Activated CD4-positive, alpha-beta T cell treated with anti-CD3 and anti-CD28 coated beads, Interleukin-2, amount 50 U/mL, for 4 hours (primary cell): Measurements from ENCODE around the gene VPS9D1.

Source experiments
- DNase-seq, 2 experiments: peaks; one replicate each; pipeline ENCODE4 v3.0.0-alpha.2; 2020

The VPS9D1 gene, protein sequence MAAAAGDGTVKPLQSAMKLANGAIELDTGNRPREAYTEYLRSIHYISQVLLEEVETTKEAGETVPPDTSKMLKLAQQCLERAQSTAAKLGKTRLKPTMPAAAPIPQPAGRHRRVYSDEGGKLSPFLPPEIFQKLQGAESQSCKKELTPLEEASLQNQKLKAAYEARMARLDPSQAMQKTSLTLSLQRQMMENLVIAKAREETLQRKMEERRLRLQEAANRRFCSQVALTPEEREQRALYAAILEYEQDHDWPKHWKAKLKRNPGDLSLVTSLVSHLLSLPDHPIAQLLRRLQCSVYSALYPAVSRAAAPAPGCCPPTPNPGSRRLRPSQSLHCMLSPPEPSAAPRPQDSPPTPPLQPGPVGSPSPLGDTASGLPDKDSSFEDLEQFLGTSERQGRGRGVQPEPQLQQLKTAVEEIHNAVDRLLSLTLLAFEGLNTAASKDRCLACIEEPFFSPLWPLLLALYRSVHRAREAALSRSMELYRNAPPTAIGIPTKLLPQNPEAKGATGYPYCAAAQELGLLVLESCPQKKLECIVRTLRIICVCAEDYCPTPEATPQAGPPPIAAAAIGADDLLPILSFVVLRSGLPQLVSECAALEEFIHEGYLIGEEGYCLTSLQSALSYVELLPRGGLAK

DNA sequence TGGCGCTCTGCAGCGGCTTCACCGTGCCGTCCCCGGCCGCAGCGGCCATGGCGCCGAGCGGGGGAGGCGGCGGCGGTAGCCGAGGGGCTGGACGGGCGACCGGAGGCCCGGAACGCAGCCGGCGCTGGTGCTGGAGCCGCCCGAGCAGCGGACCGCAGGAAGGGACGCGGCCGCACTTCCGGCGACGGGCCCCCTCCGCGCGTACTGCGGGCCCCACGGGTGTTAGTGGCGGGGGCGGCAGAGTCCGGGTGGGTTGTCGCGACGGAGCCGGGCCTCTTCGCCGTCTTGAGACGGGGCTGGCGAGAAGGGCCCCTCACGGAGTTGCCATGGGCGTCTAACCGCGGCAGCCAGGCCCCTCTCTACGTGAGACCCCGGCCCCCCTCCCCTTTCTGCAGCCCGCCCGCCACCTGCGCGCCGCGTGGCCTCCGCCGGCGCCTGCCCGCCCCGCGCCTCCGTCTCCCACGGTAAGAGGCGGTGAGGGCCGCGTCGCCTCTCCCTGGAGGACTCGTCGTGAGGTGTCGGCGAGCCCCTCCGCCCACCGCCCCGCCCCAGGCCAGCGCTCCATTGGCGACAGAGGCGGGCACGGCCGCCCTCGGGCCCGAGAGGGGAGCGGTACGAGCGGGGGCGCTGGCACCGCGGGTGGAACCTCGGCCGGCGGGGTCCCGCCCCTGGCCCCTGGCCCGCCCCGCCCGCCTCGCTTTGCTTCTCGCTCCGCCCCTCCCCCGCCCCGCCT is at the start of gene VPS9D1, which contains the start of gene ZNF276:
Gene VPS9D1, minus strand, starts transcription at position 86 of the 733 bp plus-strand sequence. Its CDS starts 37 bp downstream, at position 49.
Gene ZNF276, plus strand, starts transcription at position 725 of the 733 bp plus-strand sequence. CDS start 104 bp downstream, outside the sequence.
- DNase-seq = peak; percentile 83 to 85

DNA sequence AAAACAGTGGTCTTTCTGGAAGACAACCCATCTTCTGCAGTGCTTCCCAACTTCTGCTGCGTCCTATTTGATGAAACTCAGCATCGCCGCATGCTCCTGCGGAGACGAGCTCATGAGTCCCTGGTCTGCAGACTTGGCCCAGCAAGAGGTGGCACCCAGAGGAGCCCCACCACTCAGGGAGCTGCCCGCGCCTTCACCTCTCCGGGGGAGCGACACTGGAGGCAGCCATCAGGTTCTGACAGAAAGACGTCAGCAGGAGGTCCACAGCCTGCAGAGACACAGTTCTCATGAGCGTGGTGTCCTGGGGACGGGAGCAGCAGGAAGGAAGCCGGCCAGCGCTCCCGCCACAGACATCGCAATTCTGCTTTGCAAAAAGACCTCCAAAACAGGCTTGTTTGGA is 49.7 kb upstream of the VPS9D1 start:
- DNase-seq = no peak

DNA sequence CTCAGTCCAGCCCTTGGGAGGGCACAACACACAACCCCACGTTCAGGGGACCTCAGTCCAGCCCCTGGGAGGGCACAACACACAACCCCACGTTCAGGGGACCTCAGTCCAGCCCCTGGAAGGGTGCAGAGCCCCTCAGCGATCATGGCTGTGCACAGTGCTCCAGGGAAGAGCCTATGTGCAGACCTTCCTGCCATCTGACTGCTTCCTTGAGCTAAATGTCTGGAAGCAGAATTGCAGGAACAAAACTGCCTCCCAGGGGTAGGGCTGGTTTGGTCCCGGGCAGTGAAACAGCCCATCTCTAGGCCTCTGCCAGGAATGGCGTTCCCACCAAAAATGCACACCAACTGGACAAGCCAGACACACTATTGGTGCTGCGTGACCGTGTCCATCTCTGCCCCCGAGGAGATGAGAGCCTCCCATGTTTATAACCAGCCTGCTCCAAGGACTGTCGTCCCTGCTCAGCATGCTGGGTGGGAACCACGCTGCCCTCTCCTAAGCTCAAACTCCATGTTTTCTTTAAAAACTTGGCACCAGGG is 44.7 kb upstream of the VPS9D1 start:
- no peak for DNase-seq

DNA sequence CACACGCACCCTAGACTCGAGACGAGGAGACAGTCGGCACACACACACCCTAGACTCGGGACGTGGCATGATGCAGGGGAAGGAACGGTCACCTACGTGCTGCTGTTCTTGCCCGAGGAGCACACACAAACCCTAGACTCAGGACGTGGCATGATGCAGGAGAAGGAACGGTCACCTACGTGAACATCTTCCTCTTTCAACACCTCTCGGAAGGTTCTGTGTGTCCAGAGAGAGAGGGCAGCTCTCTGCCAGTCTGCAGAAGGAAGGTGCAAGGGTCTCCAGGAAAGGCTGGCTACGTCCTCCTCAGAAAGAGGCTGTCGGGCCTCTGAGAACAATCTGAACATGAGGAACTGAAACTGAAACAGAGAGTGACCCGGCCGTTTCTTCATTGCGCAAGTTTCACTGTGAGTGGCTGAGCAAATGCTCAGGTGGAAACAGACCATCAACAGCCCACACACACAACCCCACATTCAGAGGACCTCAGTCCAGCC is 44.1 kb upstream of the VPS9D1 start:
- DNase-seq = no peak

DNA sequence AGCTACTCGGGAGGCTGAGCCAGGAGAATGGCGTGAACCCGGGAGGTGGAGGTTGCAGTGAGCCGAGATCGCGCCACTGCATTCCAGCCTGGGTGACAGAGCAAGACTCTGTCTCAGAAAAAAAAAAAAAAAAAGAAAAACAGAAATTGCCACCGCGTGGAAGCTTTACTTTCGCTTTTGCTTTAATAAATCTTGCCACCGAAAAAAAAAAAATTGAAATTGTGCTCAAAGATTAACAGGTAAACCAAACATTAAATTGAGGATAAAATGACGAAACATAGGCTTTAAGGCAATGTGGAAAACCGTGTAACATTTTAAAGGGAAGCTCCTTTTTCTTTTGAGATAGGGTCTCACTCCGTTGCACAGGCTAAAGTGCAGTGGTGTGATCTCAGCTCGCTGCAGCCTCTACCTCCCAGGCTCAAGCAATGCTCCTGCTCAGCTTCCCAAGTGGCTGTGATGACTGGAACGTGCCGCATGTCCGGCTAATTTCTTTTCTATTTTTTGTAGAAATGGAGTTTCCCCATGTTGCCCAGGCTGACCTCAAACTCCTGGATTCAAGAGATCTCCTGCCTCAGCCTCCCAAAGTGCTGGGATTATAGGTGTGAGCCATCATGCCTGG is 40.7 kb upstream of the VPS9D1 start:
- no peak for DNase-seq

DNA sequence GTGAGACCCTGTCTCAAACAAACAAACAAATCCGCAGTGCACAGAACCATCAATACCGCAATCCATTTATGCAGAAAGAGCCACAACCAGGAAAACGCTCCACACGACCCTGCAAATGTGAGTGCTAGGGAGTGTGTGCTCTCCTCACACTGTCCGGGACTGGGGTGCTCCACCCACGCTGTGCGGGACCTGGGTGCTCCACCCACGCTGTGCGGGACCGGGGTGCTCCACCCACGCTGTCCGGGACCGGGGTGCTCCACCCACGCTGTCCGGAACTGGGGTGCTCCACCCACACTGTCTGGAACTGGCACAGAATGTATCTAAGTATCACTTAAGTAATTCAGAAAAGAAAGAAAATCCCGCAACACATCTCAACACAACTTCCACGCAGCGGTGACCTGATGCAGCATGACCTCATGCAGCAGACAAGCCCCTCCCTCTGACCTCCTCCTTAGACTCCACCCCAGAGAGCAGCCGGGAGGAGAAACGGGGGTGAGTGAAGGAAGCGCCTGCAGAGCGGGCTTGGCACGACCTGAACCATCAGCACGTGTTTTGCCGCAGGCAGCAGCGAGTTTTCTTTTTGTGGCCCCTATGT is 39.1 kb upstream of the VPS9D1 start:
- DNase-seq = no peak

DNA sequence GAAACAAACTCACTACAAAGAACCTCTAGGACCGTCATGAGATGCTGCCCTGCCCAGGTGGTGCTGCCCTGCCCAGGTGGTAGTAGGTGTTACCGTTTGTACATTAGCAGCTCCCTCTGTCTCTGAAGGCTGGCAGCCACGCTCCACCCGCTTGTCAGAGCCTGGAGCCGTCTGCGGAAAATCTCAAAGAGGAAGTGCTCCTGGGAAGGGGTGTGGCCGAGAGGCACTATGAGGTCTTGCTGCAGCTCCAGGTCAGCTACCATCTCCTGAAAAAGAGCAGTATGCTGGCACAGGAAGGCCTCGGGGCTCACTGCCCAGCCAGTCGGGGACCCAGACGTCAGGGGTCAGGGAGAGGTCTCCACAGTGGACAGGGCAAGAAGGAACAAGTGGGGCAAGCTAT is 28.9 kb upstream of the VPS9D1 start:
- no peak for DNase-seq

DNA sequence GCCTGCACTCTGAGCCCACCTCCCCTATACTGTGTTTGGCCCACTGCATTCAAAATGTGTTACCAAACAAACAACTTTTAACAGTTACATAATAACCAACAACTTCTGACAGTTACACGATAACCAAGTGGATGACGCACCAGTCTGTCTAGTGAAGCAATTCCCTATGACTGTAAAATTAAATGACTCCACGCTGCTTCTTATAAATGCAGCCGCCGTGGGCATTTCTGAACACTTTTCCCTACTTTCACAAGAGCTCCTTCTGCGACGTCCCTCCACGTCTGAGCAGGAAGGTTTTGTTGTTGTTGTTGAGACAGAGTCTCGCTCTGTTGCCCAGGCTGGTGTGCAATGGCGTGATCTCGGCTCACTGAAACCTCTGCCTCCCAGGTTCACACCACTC is 28.2 kb upstream of the VPS9D1 start:
- DNase-seq = no peak

DNA sequence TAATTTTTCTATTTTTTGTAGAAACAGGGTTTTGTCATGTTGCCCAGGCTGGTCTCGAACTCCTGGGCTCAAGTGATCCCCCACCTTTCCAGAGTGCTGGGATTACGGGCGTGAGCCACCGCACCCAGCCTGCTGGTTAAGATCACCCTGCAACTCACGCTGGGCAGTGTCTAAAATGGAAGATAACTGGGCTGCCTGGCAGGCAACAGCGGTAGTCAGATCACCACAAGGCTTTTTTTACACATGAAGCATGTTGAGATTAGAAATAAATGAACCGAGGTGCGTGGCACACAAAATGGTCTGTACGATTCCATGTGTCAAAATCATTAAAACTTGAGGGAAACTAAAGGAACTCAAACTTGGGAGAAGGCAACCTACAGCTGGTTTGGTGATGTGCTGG is 27.4 kb upstream of the VPS9D1 start:
- DNase-seq = no peak

DNA sequence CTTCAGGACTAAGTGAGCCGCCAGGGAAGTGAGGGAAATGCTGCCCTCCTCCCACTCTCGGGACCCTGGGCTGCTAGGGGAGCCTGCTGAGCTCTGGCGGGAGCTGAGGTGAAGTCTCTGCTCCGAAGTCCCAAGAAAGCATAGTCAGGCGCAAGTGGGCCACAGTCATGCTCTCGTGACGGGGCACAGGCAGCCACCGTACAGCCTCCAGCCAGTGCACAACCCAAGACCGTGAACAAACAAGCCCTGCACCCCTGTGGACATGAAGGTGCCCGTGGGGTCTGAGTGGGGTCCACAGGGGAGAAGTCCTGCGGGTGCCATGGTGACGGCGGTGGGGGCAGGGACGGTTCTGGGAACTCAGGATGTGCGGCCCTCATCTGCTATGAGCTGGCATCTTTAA is 25.3 kb upstream of the VPS9D1 start:
- DNase-seq = no peak

DNA sequence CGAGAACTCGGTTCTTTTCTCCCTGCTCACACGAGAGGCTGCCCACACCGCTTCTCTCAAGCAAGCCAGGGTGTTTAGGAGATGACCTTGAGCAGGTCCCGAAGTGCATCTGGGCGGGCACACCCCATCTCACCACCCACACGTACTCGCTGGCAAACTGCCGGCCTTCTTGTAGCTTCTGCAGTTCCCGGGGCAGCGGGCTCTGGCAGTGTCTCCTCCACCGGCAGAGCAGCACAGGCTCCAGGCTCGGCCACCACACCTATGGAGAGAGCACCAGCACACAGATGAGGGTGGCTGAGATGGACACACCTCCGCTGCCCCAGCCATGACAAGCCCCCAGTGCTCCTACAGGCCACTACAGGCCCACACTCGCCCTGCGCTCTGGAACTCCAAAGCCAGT is 24.1 kb upstream of the VPS9D1 start:
- DNase-seq = no peak

DNA sequence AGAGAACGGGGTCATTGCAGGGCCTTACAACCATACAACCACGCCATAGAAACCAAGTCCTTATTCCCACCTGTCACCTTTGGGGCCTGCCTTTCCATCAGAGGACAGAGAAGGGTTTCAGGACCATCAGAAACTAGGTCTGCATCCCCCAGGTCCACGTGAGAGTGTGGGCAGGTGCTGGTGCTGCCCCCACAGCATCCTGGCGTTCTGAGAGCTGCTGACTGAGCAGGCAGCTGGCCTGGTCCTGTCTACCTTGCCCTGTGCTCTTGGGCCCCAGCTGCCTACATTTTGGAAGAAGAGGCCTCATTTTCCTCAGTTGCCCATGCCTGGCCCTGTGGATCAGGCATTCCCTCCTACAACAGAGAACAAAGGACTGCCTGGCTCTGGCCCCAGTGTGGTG is 22.2 kb upstream of the VPS9D1 start:
- DNase-seq = no peak

DNA sequence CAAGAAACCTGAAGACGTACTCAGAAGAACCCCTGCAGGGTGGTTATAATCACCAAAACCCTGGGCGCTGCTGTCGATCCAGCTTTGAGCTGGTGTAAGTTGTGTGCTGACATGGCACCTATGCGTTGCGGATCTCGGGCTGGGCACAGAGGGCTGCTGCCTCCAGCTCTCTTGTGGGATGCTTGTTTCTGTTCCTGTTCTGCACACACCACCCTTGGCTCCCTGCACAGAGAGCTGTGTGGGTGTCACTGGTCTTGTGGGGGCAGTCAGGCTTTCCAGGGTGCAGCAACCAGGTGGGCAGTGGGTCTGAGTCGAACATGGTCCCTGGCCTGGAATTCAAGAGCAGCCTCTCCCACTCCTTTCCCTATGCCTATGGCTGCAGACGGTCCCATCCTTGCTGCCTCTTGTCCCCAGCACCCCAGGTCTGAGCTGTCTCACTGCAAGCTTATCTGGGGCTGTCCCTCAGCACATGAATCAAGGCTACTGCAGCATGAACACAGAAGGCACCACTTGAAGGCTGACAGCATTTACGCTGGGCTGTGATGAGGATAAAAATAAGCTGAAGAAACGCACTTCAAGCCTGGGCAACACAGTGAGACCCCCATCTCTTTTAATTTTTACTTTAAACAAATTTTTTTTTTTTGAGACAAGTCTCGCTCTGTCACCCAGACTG is 20.8 kb upstream of the VPS9D1 start:
- no peak for DNase-seq

DNA sequence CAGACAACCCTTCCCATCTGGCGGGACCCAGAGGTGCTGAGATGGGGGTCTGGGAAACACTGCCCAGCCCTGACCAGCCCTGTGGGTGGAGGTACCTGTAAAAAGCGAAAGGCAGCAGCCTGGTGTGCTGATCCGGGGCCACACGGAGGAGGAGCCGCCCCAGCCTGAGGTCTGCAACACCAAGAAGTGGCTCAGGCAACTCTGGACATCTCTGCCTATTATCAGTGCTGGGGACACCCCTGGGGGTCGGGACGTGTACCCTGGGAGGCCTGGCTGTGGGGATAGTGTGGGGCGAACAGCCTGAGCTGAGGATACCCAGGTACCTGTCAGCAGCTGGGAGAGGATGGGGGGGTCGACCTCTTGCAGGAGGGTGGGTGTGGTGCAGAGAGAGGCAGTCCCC is 18.7 kb upstream of the VPS9D1 start:
- no peak for DNase-seq

DNA sequence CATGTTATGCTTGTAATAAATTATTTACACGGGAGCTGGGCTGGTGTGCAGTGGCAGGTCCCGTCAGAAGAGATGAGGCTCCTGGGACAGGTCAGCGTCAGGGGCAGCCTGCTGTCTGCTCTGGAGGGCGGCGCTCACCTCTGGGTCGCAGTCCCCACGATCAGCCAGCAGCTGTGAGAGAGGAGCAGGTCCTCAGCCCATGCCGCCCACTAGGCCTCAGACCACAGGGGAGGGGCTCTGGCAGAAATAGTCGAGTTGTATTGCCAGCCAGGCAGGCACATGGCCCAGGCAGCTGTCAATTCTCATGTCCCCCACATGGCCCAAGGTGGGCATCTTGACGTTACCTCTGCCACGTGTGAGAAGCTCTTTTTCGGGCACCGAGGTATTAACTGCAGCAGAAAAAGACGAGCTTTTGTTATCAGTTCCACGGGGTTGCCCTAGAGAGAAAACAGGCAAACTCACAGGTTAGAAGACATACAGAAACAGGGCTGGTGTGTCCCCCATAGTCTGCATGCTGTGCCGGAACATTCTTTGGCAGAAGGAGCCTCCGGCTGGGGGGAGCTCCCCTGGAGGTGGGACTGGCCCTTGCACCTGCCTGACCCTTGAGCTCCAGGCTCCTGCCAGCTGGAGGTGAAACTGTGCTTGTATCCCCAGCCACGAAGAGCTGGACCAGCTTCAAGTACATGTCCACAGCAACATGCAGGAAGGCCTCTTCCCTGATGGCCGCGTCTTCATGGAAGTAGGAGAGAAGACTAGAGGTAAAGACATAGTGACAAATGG is 18.0 kb upstream of the VPS9D1 start:
- no peak for DNase-seq

DNA sequence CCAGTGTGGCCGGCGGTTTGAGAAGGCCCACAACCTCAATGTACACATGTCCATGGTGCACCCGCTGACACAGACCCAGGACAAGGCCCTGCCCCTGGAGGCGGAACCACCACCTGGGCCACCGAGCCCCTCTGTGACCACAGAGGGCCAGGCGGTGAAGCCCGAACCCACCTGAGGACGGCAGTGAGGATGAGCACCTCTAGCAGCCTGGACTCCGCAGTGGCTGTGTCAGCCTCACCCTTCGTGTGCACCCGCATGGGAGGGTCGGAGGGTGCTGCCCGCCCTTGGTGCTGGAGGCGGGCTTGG is 17.3 kb upstream of the VPS9D1 start:
- DNase-seq = no peak

DNA sequence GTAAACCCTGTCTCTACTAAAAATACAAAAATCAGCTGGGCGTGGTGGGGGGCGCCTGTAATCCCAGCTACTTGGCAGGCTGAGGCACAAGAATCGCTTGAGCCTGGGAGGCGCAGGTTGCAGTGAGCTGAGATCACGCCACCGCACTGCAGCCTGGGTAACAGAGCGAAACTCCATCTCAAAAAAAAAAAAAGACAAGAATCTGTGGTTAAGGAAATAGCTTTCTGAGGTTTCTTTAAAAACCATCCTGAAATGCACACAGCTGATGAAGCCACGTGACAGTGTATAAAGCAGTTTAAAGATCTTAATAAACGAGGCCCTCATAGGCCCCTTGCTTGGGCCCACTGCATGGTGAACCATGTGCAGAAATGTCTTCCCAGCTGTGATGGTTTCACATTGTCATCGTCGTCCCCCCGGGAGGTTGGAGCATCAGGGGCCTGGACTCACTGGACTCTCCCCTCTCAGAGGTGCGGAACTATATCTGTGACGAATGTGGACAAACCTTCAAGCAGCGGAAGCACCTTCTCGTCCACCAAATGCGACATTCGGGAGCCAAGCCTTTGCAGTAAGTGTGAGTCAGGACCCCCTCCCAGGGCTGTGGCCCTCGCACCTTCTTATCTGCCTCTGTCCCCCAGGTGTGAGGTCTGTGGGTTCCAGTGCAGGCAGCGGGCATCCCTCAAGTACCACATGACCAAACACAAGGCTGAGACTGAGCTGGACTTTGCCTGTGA is 16.8 kb upstream of the VPS9D1 start:
- DNase-seq = peak; percentile 22 to 23

DNA sequence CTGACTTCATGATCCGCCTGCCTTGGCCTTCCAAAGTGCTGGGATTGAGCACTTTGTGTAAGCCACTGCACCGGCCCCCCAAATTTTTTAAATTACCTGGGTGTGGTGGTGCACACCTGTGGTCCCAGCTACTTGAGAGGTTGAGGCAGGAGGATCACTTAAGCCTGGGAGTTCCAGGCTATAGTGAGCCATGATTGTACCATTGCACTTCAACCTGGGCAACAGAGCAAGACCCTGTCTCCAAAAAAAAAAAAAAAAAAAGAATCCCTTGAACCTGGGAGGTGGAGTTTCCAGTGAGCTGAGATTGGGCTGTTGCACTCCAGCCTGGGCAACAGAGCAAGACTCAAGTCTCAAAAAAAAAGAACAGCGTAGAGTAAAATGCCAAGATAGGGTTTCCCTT is 15.9 kb upstream of the VPS9D1 start:
- no peak for DNase-seq

DNA sequence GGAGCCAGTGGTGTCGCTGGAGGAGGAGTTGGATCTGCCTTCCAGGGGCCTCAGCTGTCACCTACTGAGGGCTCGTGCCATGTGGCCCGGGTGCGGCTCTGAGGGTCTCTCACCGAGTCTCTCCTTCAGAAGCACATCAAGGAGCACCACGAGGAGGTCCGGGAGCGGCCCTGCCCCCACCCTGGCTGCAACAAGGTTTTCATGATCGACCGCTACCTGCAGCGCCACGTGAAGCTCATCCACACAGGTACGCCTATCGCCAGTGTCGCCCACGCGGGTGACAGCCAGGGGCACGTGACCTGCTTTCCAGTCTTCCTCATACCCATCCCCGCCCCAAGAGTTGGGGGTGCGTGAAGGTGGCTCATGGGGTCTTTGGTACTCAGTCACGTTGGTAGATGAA is 13.1 kb upstream of the VPS9D1 start:
- DNase-seq = no peak

DNA sequence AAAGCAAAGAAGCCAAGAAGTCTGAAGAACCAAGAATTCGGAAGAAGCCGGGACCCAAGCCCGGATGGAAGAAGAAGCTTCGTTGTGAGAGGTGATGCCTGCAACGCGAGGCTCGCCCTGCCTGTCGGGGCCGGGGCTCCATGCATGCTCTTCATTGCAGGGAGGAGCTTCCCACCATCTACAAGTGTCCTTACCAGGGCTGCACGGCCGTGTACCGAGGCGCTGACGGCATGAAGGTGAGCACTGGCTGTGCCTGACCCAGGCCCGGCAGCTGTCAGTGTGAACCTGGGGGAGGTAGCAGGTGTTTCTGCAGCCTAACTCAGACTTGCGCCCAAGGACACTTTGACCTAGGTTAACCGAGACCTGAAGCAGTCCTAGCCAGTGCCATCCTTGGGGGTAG is 12.6 kb upstream of the VPS9D1 start:
- no peak for DNase-seq

DNA sequence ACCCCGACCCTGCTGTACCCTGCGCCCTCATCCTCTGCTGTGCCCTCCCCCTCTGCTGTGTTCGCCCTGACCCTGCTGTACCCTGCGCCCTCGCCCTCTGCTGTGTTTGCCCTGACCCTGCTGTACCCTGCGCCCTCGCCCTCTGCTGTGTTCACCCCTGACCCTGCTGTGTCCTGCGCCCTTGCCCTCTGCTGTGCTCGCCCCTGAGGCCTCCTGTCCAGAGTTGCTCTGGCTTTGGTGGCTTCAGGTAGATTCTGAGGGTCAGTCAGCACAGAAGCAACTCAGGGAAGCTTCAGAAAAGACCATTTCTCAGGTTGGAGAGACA is 12.2 kb upstream of the VPS9D1 start:
- no peak for DNase-seq
